Mesenchymal stem cell (in vitro differentiated cells and primary cell): ENCODE results near the gene LAMC3.

Experiments used
- DNase-seq: peaks from one replicate; pipeline ENCODE4 v3.0.0-alpha.2; 2013
- H2AFZ ChIP-seq: one replicate; pipeline ENCODE4 v1.6.1; 2013; ENCODE audit warnings: low read depth, mild to moderate bottlenecking, control low read depth, inconsistent platforms, low read length, moderate library complexity
- H2AK5ac ChIP-seq: 2 replicates; pipeline ENCODE4 v1.6.1; 2013; ENCODE audit warnings: low read length, moderate library complexity, mild to moderate bottlenecking, inconsistent platforms; ENCODE audit not compliant: severe bottlenecking
- H2BK120ac ChIP-seq: one replicate; pipeline ENCODE4 v1.6.1; 2013; ENCODE audit warnings: low read depth, mild to moderate bottlenecking, inconsistent platforms, low read length, moderate library complexity
- H2BK12ac ChIP-seq, 2 experiments: one replicate each; pipeline ENCODE4 v1.6.1; 2013; ENCODE audit warnings: inconsistent platforms in 2 of 2, low read length in 2 of 2, mild to moderate bottlenecking in 2 of 2, moderate library complexity in 2 of 2, control low read depth in 1 of 2
- H2BK15ac ChIP-seq: one replicate; pipeline ENCODE4 v1.6.1; 2013; ENCODE audit warnings: mild to moderate bottlenecking, low read depth, inconsistent platforms; ENCODE audit not compliant: poor library complexity, severe bottlenecking
- H2BK5ac ChIP-seq: 2 replicates; pipeline ENCODE4 v1.6.1; 2013; ENCODE audit warnings: low read depth, mild to moderate bottlenecking, low read length, control low read depth, inconsistent platforms; ENCODE audit not compliant: poor library complexity, severe bottlenecking
- H3K14ac ChIP-seq, 2 experiments: one replicate each; pipeline ENCODE4 v1.6.1; 2013; ENCODE audit warnings: inconsistent platforms in 2 of 2, low read length in 2 of 2, control low read depth in 1 of 2, mild to moderate bottlenecking in 1 of 2, moderate library complexity in 1 of 2
- H3K18ac ChIP-seq, 2 experiments: one replicate each; pipeline ENCODE4 v1.6.1; 2013; ENCODE audit warnings: inconsistent platforms in 2 of 2, low read length in 2 of 2, control low read depth in 1 of 2, low read depth in 1 of 2, mild to moderate bottlenecking in 1 of 2
- H3K23ac ChIP-seq, 2 experiments: one replicate each; pipeline ENCODE4 v1.6.1; 2013; ENCODE audit warnings: inconsistent platforms in 2 of 2, low read length in 2 of 2, mild to moderate bottlenecking in 2 of 2, moderate library complexity in 2 of 2, control low read depth in 1 of 2
- H3K27ac ChIP-seq: 2 replicates; pipeline ENCODE4 v1.5.1; 2013; ENCODE audit warnings: mild to moderate bottlenecking, moderate library complexity, low read length, control low read depth, inconsistent platforms; ENCODE audit not compliant: poor library complexity, severe bottlenecking
- H3K27me3 ChIP-seq, 2 experiments: 2 replicates each; pipeline versions ENCODE4 v1.6.1 to v1.7.0; 2013; ENCODE audit warnings: low read length in 2 of 2, mild to moderate bottlenecking in 2 of 2, moderate library complexity in 2 of 2, control low read depth in 1 of 2, inconsistent platforms in 1 of 2; ENCODE audit not compliant: control insufficient read depth in 1 of 2, insufficient read depth in 1 of 2
- H3K36me3 ChIP-seq, 2 experiments: 2 replicates each; pipeline versions ENCODE4 v1.6.1 to v1.7.0; 2013; ENCODE audit warnings: low read length in 2 of 2, control low read depth in 1 of 2, inconsistent platforms in 1 of 2, low read depth in 1 of 2, mild to moderate bottlenecking in 1 of 2; ENCODE audit not compliant: insufficient read depth in 2 of 2, control insufficient read depth in 1 of 2
- H3K4ac ChIP-seq, 2 experiments: one replicate each; pipeline ENCODE4 v1.6.1; 2013; ENCODE audit warnings: inconsistent platforms in 2 of 2, low read length in 2 of 2, mild to moderate bottlenecking in 2 of 2, moderate library complexity in 2 of 2, control low read depth in 1 of 2, low read depth in 1 of 2
- H3K4me1 ChIP-seq: 2 replicates; pipeline ENCODE4 v1.6.1; 2013; ENCODE audit warnings: low read depth, low read length, control low read depth; ENCODE audit not compliant: control insufficient read depth, insufficient read depth
- H3K4me2 ChIP-seq: 2 replicates; pipeline ENCODE4 v1.6.1; 2013; ENCODE audit warnings: low read length, mild to moderate bottlenecking, inconsistent platforms; ENCODE audit not compliant: poor library complexity, severe bottlenecking
- H3K4me3 ChIP-seq, 2 experiments: 2 replicates each; pipeline versions ENCODE4 v1.5.1 to v1.7.0; 2013; ENCODE audit warnings: low read length in 2 of 2, mild to moderate bottlenecking in 2 of 2, control low read depth in 1 of 2, low read depth in 1 of 2; ENCODE audit not compliant: insufficient read depth in 1 of 2
- H3K79me1 ChIP-seq: replicated peaks from 2 replicates; pipeline ENCODE4 v1.6.1; 2013; ENCODE audit warnings: mild to moderate bottlenecking, control low read depth, low read length, inconsistent platforms; ENCODE audit not compliant: poor library complexity, severe bottlenecking
- H3K9ac ChIP-seq: 2 replicates; pipeline ENCODE4 v1.7.0; 2013; ENCODE audit warnings: mild to moderate bottlenecking, low read length, moderate library complexity
- H3K9me3 ChIP-seq: 2 replicates; pipeline ENCODE4 v1.7.0; 2013; ENCODE audit warnings: mild to moderate bottlenecking, low read length; ENCODE audit not compliant: control insufficient read depth
- H4K8ac ChIP-seq: one replicate; pipeline ENCODE4 v1.6.1; 2013; ENCODE audit warnings: inconsistent platforms, mild to moderate bottlenecking, low read length, moderate library complexity
- H4K91ac ChIP-seq: one replicate; pipeline ENCODE4 v1.6.1; 2013; ENCODE audit warnings: mild to moderate bottlenecking, low read length, inconsistent platforms
- WGBS: methylation state at CpG from one replicate; pipeline ENCODE4 v1.1.7; 2013; ENCODE audit warnings: mixed read lengths; 5-methylcytosine and 5-hydroxymethylcytosine counted together

LAMC3 gene

GRCh38 chr9:131029574-131029952, 20.6 kb downstream of the LAMC3 start:
- Histone ChIP-seq H3K18ac (no peak overlapping the region), H3K4ac (no peak overlapping the region), H2AFZ (no peak overlapping the region), H2BK12ac (no peak overlapping the region), H3K36me3 (no peaks in the 10 kb centered on the region), H4K8ac (no peak overlapping the region), H2BK5ac (no peak overlapping the region), H3K4me3 (no peak overlapping the region), H3K4me1 (peaks cover 3% of the 10 kb centered on the region), H3K4me2 (no peak overlapping the region), H3K9me3 (no peaks in the 10 kb centered on the region), H3K79me1 (no peaks in the 10 kb centered on the region), H2AK5ac (no peak overlapping the region), H3K23ac (no peak overlapping the region), H3K27me3 (peaks cover 50 to 78% of the 10 kb centered on the region in 2 experiments), H2BK120ac (no peak overlapping the region), H3K27ac (no peak overlapping the region), H3K9ac (no peak overlapping the region), H2BK15ac (no peak overlapping the region), H4K91ac (no peak overlapping the region), H3K14ac (no peak overlapping the region)
- WGBS, result 93% methylated on average over 3 of the region's 3 CpGs
- no peak for DNase-seq

GRCh38 chr9:131030239-131031004, 21.4 kb downstream of the LAMC3 start:
- no peak overlapping the region for H3K27ac ChIP-seq
- no peaks in the 10 kb centered on the region for H3K9me3 ChIP-seq
- H3K14ac ChIP-seq, result no peak overlapping the region
- H3K23ac ChIP-seq, result no peak overlapping the region
- H2AFZ ChIP-seq, result no peak overlapping the region
- H3K36me3 ChIP-seq, result no peaks in the 10 kb centered on the region
- no peak overlapping the region for H3K4me2 ChIP-seq
- no peaks in the 10 kb centered on the region for H3K79me1 ChIP-seq
- H3K9ac ChIP-seq, result no peak overlapping the region
- no peak overlapping the region for H4K8ac ChIP-seq
- no peak overlapping the region for H3K18ac ChIP-seq
- H2BK12ac ChIP-seq, result no peak overlapping the region
- H2BK120ac ChIP-seq, result no peak overlapping the region
- no peak overlapping the region for H3K4ac ChIP-seq
- no peak overlapping the region for H2AK5ac ChIP-seq
- H3K27me3 ChIP-seq, result peaks cover 43 to 69% of the 10 kb centered on the region in 2 experiments
- no peak overlapping the region for H3K4me3 ChIP-seq
- no peak overlapping the region for H4K91ac ChIP-seq
- H2BK15ac ChIP-seq, result no peak overlapping the region
- 85% methylated on average over 13 of the region's 13 CpGs for WGBS
- no peak for DNase-seq
- H2BK5ac ChIP-seq, result no peak overlapping the region
- peaks cover 3% of the 10 kb centered on the region for H3K4me1 ChIP-seq

GRCh38 chr9:131031005-131031641, 22.1 kb downstream of the LAMC3 start:
- no peak overlapping the region for H2BK15ac ChIP-seq
- H3K14ac ChIP-seq, result no peak overlapping the region
- DNase-seq, result no peak
- H3K4me3 ChIP-seq, result no peak overlapping the region
- H3K23ac ChIP-seq, result no peak overlapping the region
- H3K4me2 ChIP-seq, result no peak overlapping the region
- no peaks in the 10 kb centered on the region for H3K9me3 ChIP-seq
- H3K9ac ChIP-seq, result no peak overlapping the region
- no peak overlapping the region for H2BK120ac ChIP-seq
- no peaks in the 10 kb centered on the region for H3K79me1 ChIP-seq
- H2BK12ac ChIP-seq, result no peak overlapping the region
- WGBS, result 88% methylated on average over 17 of the region's 17 CpGs
- H3K4me1 ChIP-seq, result peaks cover 3% of the 10 kb centered on the region
- no peak overlapping the region for H4K8ac ChIP-seq
- H3K27ac ChIP-seq, result no peak overlapping the region
- no peak overlapping the region for H2AFZ ChIP-seq
- no peak overlapping the region for H2BK5ac ChIP-seq
- H3K36me3 ChIP-seq, result no peaks in the 10 kb centered on the region
- peaks cover 38 to 64% of the 10 kb centered on the region in 2 experiments for H3K27me3 ChIP-seq
- H4K91ac ChIP-seq, result no peak overlapping the region
- no peak overlapping the region for H3K4ac ChIP-seq
- no peak overlapping the region for H2AK5ac ChIP-seq
- no peak overlapping the region for H3K18ac ChIP-seq

- Histone ChIP-seq H3K4ac (no peak overlapping the region), H3K9me3 (no peaks in the 10 kb centered on the region), H3K36me3 (no peaks in the 10 kb centered on the region), H3K79me1 (no peaks in the 10 kb centered on the region), H2BK120ac (no peak overlapping the region), H3K14ac (no peak overlapping the region), H4K91ac (no peak overlapping the region), H2AK5ac (no peak overlapping the region), H3K27me3 (peaks cover 39 to 65% of the 10 kb centered on the region in 2 experiments), H3K27ac (no peak overlapping the region), H3K4me3 (no peak overlapping the region), H2BK12ac (no peak overlapping the region), H2BK5ac (no peak overlapping the region), H4K8ac (no peak overlapping the region), H3K4me1 (peaks cover 3% of the 10 kb centered on the region), H3K9ac (no peak overlapping the region), H2AFZ (no peak overlapping the region), H2BK15ac (no peak overlapping the region), H3K4me2 (no peak overlapping the region), H3K23ac (no peak overlapping the region), H3K18ac (no peak overlapping the region)
- no peak for DNase-seq
- 83% methylated on average over 5 of the region's 7 CpGs for WGBS
These were observed 22.6 kb downstream of the LAMC3 start for GRCh38 chr9:131031642-131032005.
